ENCODE data around the gene TMEM74B.

GRCh38 chr20:1146957-1147356 is 37.8 kb downstream of the TMEM74B start:
- no peak for TF ChIP-seq GABPA (tag; conservative IDR thresholded peaks at IDR 0.05; ENCODE audit: low read depth)
- TF ChIP-seq MXI1 (IDR thresholded peaks at IDR 0.05; ENCODE audit: low read depth, low read length) = no peak
- TF ChIP-seq ZNF561 (CRISPR knock-in tag; conservative IDR thresholded peaks at IDR 0.05) = no peak
- TF ChIP-seq EZH2 (IDR thresholded peaks at IDR 0.05; ENCODE audit: borderline replicate concordance, low read depth, low read length) = no peak
- TF ChIP-seq SP2 (IDR thresholded peaks at IDR 0.05; ENCODE audit: extremely low read depth, low read depth, low read length, poor library complexity, severe bottlenecking) = no peak
- TF ChIP-seq USF1 (CRISPR knock-in tag; IDR thresholded peaks at IDR 0.05) = no peak
- no peak for TF ChIP-seq ZNF384 (IDR thresholded peaks at IDR 0.05; ENCODE audit: low read depth, low read length)
- no peak for TF ChIP-seq HNRNPL (IDR thresholded peaks at IDR 0.05; ENCODE audit: low read depth, low read length)
- TF ChIP-seq ZNF140 (CRISPR knock-in tag; IDR thresholded peaks at IDR 0.05) = no peak
- TF ChIP-seq HDGF (IDR thresholded peaks at IDR 0.05) = no peak
- no peak for TF ChIP-seq MAX (CRISPR knock-in tag; IDR thresholded peaks at IDR 0.05)
- no peak for TF ChIP-seq TAF1 (IDR thresholded peaks at IDR 0.05; ENCODE audit: control insufficient read depth, extremely low read depth, insufficient read depth, low read length, severe bottlenecking)
- TF ChIP-seq POLR2A (conservative IDR thresholded peaks at IDR 0.05) = no peak
- TF ChIP-seq ZNF253 (CRISPR knock-in tag; conservative IDR thresholded peaks at IDR 0.05) = no peak

Data from K562 (cell line).